Parathyroid adenoma (tissue), 2 donors: ENCODE results near the gene OPCML.

Experiments used
- H2AFZ ChIP-seq: fragments of 300-600 bp; sonication (generic); one replicate; pipeline ENCODE4 v1.7.0; 2017; ENCODE audit warnings: antibody characterized with exemption, mild to moderate bottlenecking
- H3K27ac ChIP-seq: fragments of 300-600 bp; sonication (generic); one replicate; pipeline ENCODE4 v1.7.0; 2017
- H3K27me3 ChIP-seq: fragments of 300-600 bp; sonication (generic); one replicate; pipeline ENCODE4 v1.7.0; 2017; ENCODE audit warnings: low read length; ENCODE audit not compliant: control insufficient read depth, insufficient read depth
- H3K36me3 ChIP-seq: fragments of 300-600 bp; sonication (generic); one replicate; pipeline ENCODE4 v1.7.0; 2017; ENCODE audit warnings: low read length; ENCODE audit not compliant: control insufficient read depth, insufficient read depth
- H3K4me1 ChIP-seq: fragments of 300-600 bp; sonication (generic); one replicate; pipeline ENCODE4 v1.7.0; 2017; ENCODE audit warnings: control low read depth
- H3K4me2 ChIP-seq: fragments of 300-600 bp; sonication (generic); one replicate; pipeline ENCODE4 v1.7.0; 2017; ENCODE audit warnings: low read length
- H3K4me3 ChIP-seq: fragments of 300-600 bp; sonication (generic); one replicate; pipeline ENCODE4 v1.7.0; 2017; ENCODE audit warnings: low read depth, low read length
- H3K79me2 ChIP-seq: fragments of 300-600 bp; sonication (generic); one replicate; pipeline ENCODE4 v1.7.0; 2017; ENCODE audit warnings: control low read depth
- H3K9ac ChIP-seq: fragments of 300-600 bp; sonication (generic); one replicate; pipeline ENCODE4 v1.7.0; 2017; ENCODE audit warnings: mild to moderate bottlenecking
- H3K9me3 ChIP-seq: fragments of 300-600 bp; sonication (generic); one replicate; pipeline ENCODE4 v1.7.0; 2017; ENCODE audit warnings: low read length; ENCODE audit not compliant: control insufficient read depth
- TF ChIP-seq, protein P1 (sequence below): fragments of 300-600 bp; sonication (generic); IDR thresholded peaks from one replicate; pipeline ENCODE4 v1.7.0; 2017; ENCODE audit warnings: antibody characterized with exemption, mild to moderate bottlenecking
- donor health status: primary hyperparathyroidism.

OPCML gene

DNA sequence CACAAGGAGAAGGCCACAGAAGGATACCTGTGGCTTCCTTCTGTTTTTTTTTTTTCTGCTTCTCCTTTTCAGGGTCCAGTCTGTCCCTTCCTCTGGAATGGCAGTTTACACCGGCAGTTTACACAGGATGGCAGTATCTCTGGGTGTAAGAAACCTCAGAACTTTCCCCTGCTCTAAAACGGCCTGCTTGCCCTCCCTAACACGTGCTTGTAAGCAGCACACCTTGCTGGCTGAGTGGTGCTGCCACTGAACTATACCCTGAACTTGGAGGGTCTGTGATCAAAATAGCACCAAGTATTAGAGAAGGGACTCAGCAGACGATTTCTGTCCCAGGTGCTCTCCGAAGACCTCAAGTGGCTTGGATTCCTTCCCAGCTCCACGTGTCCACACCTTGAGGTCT is 904 bp upstream of the OPCML start:
- H3K9me3 ChIP-seq, result no peaks in the 10 kb centered on the region
- TF ChIP-seq, protein P1, sequence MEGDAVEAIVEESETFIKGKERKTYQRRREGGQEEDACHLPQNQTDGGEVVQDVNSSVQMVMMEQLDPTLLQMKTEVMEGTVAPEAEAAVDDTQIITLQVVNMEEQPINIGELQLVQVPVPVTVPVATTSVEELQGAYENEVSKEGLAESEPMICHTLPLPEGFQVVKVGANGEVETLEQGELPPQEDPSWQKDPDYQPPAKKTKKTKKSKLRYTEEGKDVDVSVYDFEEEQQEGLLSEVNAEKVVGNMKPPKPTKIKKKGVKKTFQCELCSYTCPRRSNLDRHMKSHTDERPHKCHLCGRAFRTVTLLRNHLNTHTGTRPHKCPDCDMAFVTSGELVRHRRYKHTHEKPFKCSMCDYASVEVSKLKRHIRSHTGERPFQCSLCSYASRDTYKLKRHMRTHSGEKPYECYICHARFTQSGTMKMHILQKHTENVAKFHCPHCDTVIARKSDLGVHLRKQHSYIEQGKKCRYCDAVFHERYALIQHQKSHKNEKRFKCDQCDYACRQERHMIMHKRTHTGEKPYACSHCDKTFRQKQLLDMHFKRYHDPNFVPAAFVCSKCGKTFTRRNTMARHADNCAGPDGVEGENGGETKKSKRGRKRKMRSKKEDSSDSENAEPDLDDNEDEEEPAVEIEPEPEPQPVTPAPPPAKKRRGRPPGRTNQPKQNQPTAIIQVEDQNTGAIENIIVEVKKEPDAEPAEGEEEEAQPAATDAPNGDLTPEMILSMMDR, result no peak
- no peaks in the 10 kb centered on the region for H3K27me3 ChIP-seq
- peak overlapping the region; percentile 22 for H3K4me2 ChIP-seq
- no peak overlapping the region for H3K9ac ChIP-seq
- no peak overlapping the region for H3K27ac ChIP-seq
- peak overlapping the region; percentile 58 for H3K4me3 ChIP-seq
- H3K4me1 ChIP-seq, result peaks cover 4% of the 10 kb centered on the region
- no peak overlapping the region for H2AFZ ChIP-seq
- no peaks in the 10 kb centered on the region for H3K36me3 ChIP-seq
- no peaks in the 10 kb centered on the region for H3K79me2 ChIP-seq

DNA sequence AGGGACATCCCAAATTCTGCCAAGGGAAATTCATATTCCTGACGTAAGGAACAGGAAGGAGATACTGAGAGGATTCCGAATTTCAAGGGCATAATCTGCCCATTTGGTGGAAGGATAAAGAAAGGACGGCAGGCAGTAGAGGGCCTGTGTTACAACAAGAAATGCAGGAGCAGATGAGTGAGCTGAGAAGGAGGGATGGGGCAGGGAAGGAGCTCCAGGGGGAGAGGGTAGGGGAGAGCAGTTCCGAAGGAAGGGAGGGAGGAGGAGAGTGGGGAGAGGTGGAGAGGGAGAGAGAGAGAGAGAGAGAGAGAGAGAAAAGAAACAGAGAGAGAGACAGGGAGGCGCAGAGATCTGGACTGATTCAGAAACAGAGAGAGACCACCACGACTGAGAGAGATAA is 843 bp downstream of the OPCML start:
- Histone ChIP-seq H3K27me3 (no peaks in the 10 kb centered on the region), H3K4me3 (peak overlapping the region; percentile 58)
- TF ChIP-seq, protein P1, result no peak

DNA sequence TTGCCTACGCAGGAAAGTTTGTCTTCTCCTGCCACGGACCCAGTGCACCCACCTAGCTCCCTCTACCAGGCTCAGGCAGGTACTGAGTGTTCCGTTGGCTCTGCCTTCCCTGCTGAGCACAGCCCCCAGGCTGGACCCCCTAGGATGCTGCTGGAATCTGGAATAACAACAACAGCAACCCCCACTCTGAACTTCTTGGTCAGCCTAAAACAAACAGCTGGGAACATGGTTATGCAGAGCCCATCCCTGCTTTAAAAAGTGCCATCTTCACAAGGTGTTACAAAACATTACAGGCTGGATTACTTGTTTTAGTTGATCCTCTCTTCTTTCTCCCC is 1.8 kb downstream of the OPCML start:
- Histone ChIP-seq H3K4me2 (peak overlapping the region; percentile 71), H3K36me3 (no peaks in the 10 kb centered on the region), H3K79me2 (no peaks in the 10 kb centered on the region), H3K4me1 (peaks cover 4% of the 10 kb centered on the region), H3K9ac (no peak overlapping the region), H3K27me3 (no peaks in the 10 kb centered on the region), H3K9me3 (no peaks in the 10 kb centered on the region), H3K4me3 (peak overlapping the region; percentile 58), H3K27ac (no peak overlapping the region), H2AFZ (no peak overlapping the region)
- TF ChIP-seq, protein P1, result no peak

More for the DNA sequence above, 843 bp downstream of the OPCML start:
- H3K9ac ChIP-seq, result no peak overlapping the region
- H2AFZ ChIP-seq, result no peak overlapping the region
- H3K4me2 ChIP-seq, result peak overlapping the region; percentile 71
- H3K36me3 ChIP-seq, result no peaks in the 10 kb centered on the region
- no peaks in the 10 kb centered on the region for H3K9me3 ChIP-seq
- H3K27ac ChIP-seq, result no peak overlapping the region
- no peaks in the 10 kb centered on the region for H3K79me2 ChIP-seq
- peaks cover 4% of the 10 kb centered on the region for H3K4me1 ChIP-seq

DNA sequence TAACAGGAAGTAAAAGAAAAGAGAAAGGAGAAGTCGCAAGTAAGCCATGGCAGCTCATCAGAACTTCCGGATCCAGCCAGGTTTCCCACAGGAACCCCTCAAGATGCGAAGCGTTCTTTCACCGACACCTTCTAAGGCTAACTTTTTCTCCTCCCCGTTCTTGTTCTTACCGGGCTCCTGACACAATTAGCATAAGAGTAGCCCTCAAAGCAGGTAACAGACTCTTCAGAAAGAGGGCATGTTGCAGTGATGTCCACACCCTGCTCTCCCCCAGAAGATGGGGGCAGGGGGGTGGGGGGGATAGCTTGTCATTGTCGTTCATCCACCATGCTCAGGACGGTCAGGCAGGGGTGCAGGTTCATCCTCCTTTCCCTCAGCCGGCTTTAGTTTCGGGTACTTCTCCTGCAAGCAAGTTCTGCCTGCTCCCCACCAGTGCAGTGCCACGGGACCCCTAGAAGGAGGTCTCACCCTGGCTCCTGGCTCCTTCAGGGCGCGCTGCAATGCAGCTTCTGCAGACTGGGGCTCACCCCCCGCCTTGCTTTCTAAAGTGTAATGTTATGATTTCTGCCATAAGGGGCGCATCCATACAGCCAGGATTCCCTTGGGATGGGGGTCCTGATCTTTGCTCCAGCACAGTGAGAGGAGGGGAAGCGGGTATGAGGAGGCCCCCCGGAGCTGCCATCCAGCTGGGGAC is 2.3 kb downstream of the OPCML start:
- no peak overlapping the region for H3K9ac ChIP-seq
- peak overlapping the region; percentile 58 for H3K4me3 ChIP-seq
- H3K4me2 ChIP-seq, result peak overlapping the region; percentile 71
- no peaks in the 10 kb centered on the region for H3K79me2 ChIP-seq
- H3K4me1 ChIP-seq, result peaks cover 4% of the 10 kb centered on the region
- H3K9me3 ChIP-seq, result no peaks in the 10 kb centered on the region
- TF ChIP-seq, protein P1, result no peak
- H3K27ac ChIP-seq, result no peak overlapping the region
- H3K27me3 ChIP-seq, result no peaks in the 10 kb centered on the region
- H2AFZ ChIP-seq, result no peak overlapping the region
- no peaks in the 10 kb centered on the region for H3K36me3 ChIP-seq

DNA sequence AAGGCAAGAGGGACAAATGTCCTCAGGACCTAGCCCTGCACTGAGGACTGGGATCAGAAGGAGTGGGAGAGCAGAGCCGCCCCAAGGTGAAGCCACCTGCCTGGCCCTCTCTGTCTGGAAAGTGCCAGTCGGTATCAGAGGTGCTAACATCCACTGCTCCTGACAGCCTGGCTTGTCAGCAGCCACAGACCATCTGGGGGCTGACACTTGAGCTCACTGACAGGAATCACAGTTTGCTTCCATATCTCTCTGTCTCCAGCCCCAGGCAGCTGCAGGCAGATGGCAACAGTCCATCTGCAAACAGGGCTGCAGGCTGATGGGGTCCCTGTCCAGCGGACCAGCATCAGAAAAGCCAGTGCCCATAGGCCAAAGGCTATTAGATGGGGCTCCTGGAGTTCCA is 5.5 kb downstream of the OPCML start:
- no peak overlapping the region for H2AFZ ChIP-seq
- H3K4me3 ChIP-seq, result no peak overlapping the region
- H3K9me3 ChIP-seq, result no peaks in the 10 kb centered on the region
- no peaks in the 10 kb centered on the region for H3K27me3 ChIP-seq
- no peaks in the 10 kb centered on the region for H3K36me3 ChIP-seq
- TF ChIP-seq, protein P1, result no peak
- no peaks in the 10 kb centered on the region for H3K79me2 ChIP-seq
- H3K9ac ChIP-seq, result no peak overlapping the region
- H3K4me1 ChIP-seq, result peaks cover 3% of the 10 kb centered on the region
- H3K4me2 ChIP-seq, result no peak overlapping the region
- no peak overlapping the region for H3K27ac ChIP-seq
